Astrocyte of the hippocampus (primary cell): Measurements from ENCODE around the gene F13A1.

Experiments
- DNase-seq: peaks from one replicate; pipeline ENCODE4 v3.0.0; 2011; ENCODE audit warnings: low read depth, low spot score

Gene F13A1

DNA sequence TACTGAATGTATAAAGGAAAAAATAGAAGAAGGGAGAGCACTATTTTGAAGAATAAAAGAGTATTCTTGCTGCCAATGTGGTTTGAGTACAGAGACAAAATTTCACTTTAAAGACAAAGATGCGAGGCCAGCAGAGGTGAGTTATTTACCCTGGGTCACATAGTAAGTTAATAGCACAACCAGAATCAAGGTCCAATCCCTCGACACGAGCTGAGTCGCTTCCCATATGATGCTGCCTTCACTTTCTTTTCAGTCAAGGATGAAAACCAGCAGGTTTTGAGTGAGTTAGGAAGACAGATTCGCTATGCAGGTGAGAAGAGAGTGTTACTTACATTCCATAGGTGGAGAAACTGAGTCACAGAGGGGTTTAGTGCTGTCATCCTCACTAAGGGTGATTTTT, 75.8 kb downstream of the F13A1 start:
- DNase-seq: no peak

DNA sequence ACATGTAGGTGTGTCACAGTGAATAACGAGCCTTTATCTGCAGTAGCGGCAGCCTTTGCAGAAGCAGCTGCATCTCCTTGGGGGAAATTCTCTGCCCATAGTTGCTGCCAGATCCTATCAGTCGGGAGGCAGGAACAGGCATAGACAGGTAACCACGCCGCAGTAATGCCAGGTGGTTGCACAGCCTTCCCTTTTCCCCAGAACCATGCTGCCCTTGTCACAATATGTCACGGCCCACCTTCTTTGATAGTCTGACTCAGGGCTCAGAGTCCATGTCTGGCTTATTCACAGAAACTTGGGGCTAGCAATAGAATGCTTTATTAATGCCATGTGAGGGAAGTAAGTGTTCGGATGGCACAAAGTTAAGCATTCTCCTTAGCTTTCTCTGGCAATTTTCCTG, 76.6 kb downstream of the F13A1 start:
- DNase-seq: no peak

DNA sequence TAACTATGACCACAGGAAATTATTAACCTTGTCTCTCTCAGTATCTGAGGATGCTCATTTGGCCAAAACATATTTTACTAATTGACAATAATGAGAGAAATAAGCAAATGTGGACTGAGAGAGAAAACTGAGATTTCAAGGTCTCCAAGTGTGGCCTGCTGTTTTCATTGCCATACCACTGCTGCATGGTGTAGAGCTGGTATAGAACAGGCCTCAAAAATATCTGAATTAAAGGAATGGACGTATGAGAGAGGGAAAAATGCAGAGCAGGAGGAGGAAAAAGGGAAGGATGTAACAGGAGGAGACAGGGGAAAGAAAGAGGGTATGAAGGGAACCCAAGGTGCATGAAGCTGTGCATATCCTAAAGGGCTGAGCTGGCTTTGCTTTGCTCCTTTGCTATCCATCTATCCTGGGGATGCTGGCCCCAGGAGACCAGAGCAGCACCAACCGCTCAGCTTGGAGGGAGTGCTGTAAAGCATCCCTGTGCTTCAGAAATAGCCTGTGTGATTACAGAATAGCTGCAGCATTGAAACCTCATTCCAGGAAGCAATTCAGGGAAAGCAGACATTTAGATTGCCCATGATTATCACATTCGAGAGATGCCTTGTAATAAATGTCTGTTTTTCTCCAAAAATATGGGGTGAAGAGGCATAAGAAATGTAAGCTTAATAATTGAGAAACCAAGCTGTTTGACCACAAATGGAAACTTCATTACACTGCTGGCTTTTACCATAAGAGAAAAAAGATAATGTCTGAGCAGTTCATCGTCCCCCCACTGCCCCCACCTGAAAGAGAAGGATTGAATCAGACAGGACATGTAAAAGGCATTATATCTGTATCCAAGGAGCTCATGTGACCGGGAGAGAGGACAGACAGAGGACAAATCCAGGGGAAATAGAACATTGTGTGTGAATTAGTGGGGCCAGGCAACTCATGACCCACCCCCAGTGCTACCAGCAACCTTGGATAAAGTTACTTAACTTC, 80.6 kb downstream of the F13A1 start:
- DNase-seq: no peak

DNA sequence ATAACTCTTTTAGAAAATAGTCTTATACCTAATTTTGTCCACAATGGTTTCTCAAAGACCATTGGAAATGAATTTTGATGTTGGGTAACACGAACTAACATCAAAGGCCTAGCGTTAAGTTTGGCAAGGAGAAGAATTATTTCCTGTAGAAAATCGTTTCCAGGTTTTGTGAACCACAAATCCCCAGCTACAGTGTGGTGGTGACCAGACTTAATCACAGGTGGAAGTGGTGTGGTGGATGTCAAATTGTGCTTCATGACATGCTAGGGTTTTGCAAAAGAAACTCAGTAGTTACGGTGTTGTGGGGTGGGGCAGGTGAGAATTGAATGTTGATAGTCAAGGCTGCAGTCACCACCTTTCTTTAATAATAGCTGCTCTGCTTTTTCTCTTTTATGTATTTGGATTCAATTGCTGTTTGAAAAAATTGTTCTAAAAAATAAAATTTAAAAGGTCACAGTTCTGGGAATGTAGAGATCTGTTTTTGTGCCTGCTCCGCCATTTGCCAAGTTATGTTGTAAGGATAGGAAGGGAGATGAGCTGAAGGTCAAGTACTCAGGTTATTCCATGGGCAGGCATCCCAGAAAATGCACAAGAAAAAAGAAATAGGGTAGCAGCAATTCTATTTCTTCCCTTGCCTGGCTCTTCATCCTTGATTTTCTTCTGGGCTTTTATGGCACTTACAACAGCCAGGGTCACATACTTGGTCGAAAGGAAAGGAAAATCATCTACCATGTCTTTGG, 83.6 kb downstream of the F13A1 start:
- no peak for DNase-seq

DNA sequence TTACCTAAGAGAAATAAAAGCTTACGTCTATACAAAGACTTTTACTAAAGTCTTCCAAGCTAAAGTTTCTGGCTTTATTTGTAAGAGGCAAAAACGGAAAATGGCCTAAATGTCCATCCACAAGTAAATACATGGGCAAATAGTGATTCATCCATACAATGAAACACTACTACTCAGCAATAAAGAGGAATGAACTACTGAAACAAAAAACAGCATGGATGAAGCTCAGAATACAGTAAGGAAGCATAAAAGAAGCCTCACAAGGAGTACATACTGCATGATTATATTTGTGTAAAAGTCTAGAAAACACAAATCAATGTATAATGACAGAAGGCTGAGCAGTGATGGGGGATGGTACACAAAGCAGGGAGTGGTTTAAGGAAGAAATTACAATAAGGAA, 84.7 kb downstream of the F13A1 start:
- no peak for DNase-seq

- no peak for DNase-seq
Observed at GRCh38 chr6:6234963-6235362, 85.5 kb downstream of the F13A1 start.

- DNase-seq: no peak
Observed at GRCh38 chr6:6230286-6230685, 90.2 kb downstream of the F13A1 start.

DNA sequence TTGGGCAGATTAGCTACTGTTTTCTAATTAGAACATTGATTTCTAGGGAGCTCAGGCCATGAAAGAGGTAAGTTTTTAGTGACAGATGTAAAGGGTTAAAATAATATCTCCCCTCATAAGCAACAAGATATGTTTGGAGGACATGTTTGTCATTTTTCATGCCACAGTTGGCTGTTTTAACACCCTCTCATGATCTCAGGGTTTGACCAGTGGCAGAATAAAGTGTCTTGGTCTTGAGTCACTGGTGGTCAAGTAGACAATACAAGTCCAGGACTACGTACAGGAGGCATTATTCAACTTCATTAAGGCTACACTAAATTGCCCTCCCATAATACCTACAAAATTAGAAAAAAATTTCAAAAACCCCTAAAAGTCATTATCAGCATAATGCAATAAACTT, 92.6 kb downstream of the F13A1 start:
- no peak for DNase-seq

- DNase-seq: no peak
Observed at GRCh38 chr6:6225885-6226529, 94.5 kb downstream of the F13A1 start.

DNA sequence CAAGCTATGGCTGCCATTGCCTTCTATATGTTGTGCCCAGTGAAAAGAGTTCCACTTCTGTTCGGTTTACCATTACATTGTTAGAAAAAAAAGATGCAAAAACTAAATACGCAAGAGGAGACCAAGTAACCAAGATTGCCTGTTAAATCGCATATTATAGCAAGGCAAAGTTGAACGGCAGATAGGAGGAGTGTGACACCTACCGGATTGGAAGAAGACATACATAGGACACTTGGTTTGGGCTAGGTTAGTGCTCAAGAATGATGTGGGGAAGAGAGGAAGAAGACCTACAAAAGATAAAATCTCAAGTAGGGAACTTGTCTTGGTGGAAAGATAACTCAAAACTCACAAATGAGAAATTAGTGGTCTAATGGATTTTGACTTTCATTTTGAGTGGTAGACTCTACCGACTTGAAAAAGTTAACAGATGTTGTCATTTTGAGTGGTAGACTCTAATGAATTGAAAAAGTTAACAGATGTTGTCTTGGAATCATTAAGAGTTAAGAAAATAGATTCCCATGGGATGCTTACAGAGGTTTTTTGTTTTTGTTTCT, 95.5 kb downstream of the F13A1 start:
- no peak for DNase-seq

DNA sequence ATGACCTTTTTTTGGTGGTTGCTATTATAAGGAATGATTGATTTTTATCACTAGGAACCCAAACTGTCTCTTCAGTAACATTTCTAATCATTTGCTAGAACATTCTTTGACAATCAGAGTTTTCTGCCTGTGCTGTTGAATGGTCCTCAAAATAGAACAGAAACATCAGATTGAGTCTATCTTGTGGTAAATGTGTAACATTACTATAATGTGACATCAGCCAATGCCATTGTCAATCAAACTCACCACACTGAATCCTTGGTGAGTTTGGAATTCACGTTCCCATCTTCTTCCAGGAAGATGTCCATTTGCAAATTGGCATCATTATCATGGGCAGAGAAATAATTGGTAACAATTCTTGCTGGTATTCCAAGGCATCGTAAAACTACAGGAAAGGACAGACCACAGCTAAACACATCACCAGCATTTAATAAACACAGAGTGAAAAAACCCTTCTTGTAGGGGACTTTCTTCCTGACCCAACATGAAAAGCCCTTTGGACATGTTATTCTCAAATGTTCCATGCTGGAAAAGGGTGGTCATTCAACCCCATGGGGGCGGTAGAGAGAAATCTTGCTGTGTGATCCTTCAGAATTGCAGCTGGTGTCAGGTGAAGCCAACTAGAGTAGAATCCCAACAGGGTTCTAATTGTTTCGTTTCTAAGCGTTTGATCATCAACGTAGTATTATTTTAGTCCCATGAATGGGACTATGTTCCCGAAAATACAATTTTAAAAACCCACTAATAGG, 98.5 kb downstream of the F13A1 start:
- no peak for DNase-seq

- no peak for DNase-seq
Observed at GRCh38 chr6:6220718-6221117, 99.7 kb downstream of the F13A1 start.

DNA sequence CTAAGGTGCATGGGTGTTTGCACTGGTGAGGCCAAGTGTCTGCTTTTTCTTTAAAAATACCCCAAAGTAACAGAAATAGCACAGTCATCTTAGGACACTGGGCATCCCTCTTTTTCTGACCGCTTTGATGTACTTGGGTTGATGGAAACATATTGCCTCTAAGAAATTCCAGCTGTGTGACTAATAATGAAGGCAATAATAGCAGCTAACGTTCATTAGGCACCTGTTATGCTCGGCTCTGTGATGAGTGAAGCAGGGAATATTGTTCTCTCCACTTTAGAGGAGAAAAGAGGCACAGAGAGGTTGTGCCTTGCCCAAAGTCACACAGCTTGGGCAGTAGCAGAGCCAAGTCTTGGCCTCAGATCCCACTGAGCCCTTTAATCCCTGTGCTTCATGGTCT, 100.7 kb downstream of the F13A1 start:
- no peak for DNase-seq

GRCh38 chr6:6218759-6219085, 101.7 kb downstream of the F13A1 start:
- DNase-seq: peak; percentile 10

- peak; percentile 2 for DNase-seq
Observed at GRCh38 chr6:6217855-6218758, 102.4 kb downstream of the F13A1 start.

DNA sequence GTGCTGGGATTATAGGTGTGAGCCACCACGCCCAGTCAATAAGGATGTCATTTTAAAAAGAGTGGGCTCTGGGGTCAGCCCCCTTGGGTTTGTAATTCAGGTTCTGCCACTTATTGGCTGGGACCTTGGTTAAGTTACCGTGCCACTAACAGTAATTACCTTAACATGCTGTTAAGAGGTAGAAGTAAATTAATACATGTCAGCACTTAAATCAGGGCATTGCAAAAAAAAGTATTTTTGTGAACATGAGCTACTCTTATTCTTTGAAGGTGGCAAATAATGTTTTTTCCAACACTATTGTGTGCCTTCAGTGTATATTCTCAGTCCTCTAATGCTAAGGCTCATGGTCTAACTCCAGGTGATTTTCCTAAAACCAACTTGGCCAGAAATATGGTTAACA, 109.5 kb downstream of the F13A1 start:
- no peak for DNase-seq

DNA sequence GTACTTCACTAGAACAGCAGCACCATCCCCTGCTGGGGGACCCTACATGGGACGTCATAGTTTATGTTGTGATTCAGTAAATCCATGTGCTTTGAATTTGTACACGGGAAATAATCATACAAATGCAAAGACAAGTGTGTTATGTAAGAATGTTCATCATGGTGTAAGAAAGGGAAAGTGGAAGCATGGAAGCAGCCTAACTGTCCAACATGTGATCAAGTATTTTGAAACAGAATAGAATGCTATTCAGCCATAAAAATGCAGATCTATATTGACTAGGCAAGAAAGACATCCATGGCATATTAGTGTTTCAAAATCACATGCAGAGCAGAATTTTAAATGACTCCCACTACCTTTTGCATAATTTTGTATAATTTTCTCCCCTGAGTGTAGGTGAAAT, 117.6 kb downstream of the F13A1 start:
- no peak for DNase-seq

DNA sequence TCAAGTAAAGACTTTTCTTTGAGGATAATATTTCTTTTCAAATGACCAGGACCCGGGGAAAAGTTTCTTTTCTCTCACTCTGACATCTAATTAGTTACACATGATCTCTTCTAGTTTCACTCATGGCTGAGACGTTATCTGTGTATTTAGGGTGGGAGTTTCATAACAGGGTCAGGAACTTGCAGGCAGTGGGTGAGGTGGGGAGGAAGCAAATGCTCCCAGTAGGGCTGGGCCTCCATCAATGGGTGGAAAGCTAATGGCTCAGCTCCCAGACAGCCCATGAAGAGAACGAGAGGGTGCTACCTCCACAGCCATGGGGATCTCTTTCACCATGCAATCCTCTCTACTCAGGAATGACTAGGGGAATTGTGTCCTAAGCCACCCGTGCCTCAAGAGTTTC, 119.3 kb downstream of the F13A1 start:
- DNase-seq: no peak

DNA sequence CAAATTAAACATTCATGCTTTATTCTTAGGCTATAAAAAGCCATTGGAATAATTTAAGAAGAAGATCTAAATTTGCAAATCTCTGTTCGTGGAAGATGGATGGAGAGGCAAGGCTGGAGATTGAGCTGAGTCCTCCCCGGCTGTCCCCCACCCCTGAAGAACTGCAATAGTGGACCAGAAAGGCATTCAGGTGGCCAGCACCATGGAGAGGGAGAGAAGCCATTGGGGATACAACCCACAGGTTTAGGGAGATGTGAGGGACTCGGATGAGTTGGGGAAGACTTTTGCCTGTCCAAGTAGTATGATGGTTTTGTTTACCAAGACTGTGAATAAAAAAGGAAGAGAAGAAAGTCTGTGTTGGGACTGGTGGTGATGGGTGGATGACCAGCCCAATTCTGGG, 120.8 kb downstream of the F13A1 start:
- no peak for DNase-seq

DNA sequence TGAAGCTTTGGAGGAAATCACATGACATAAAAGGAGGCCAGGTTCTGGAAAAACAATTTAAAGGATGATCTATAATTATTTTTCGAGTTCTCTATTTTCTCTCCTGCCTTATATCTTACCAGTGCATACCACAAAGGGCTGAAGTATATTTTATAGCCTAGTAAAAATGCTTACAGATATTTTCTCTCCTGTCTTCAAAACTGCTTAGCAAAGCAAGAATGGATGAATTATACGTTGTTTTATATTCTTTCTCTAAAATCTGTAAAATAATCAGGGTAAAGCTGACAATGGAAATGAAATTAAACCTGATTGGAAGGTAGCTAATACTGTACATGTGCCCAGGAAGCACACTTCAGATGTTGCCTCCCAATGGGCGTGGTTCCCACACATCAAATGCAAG, 123.7 kb downstream of the F13A1 start:
- no peak for DNase-seq
